Neutrophil (primary cell): ENCODE data around the gene KIF5B.

ENCODE experiments used
- H3K27ac ChIP-seq: fragments of 200-600 bp; sonication (generic); 2 replicates; pipeline ENCODE4 v1.5.1; 2016; ENCODE audit warnings: mild to moderate bottlenecking, moderate library complexity
- H3K27me3 ChIP-seq: fragments of 200-600 bp; sonication (generic); 2 replicates; pipeline ENCODE4 v1.6.0; 2016; ENCODE audit warnings: mild to moderate bottlenecking
- H3K36me3 ChIP-seq: fragments of 200-600 bp; sonication (generic); 2 replicates; pipeline ENCODE4 v1.5.1; 2017
- H3K4me1 ChIP-seq, 2 experiments: fragments of 200-600 bp in 1 of 2; sonication (generic) in 1 of 2; 1 replicate in 1 of 2; 2 replicates in 1 of 2; pipeline versions ENCODE4 v1.5.1 to v1.6.1; 2013 to 2016; ENCODE audit warnings: low read depth in 1 of 2, low read length in 1 of 2, mild to moderate bottlenecking in 1 of 2, moderate library complexity in 1 of 2; ENCODE audit not compliant: control insufficient read depth in 1 of 2, insufficient read depth in 1 of 2
- H3K4me3 ChIP-seq, 2 experiments: fragments of 200-600 bp in 1 of 2; sonication (generic) in 1 of 2; 1 replicate in 1 of 2; 2 replicates in 1 of 2; pipeline ENCODE4 v1.5.1; 2013 to 2016; ENCODE audit warnings: low read depth in 1 of 2, low read length in 1 of 2, mild to moderate bottlenecking in 1 of 2, moderate library complexity in 1 of 2
- H3K9me3 ChIP-seq: fragments of 200-600 bp; sonication (generic); 2 replicates; pipeline ENCODE4 v1.5.1; 2016
- TF ChIP-seq, protein P1 (sequence below): fragments of 200-600 bp; sonication (generic); IDR thresholded peaks from 2 replicates; pipeline ENCODE4 v1.5.1; 2016; ENCODE audit warnings: antibody characterized with exemption

KIF5B gene

DNA sequence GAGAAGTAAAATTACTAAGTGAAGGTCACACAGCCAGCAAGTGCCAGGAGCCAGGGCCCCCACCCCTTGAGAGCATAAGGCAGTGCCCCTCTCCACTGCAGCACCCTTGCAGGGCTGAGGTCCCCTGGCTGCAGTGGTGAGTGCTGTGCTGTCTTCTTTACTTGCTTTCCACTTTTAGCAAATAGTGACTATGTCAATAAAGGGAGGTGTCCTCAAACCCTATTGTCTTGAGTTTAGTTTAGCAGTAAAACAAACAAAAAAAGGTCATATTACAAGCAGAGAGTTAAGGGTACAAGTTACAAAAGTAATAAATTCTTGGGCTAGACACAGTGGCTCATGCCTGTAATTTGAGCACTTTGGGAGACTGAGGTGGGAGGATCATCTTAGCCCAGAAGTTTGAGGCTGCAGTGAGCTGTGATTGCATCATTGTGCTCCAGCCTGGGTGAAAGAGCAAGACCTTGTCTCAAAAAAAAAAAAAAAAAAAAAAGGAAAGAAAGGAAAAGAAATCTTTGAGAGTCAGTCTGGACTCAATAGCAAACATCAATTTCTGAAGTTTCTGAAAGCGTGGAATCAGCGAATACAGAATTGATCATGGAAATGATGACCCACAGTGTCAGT lies 39.0 kb upstream of the KIF5B start:
- Histone ChIP-seq H3K9me3 (no peaks in the 10 kb centered on the region), H3K4me3 (no peak overlapping the region), H3K27ac (no peak overlapping the region), H3K36me3 (no peaks in the 10 kb centered on the region), H3K27me3 (no peaks in the 10 kb centered on the region), H3K4me1 (no peaks in the 10 kb centered on the region)
- TF ChIP-seq, protein P1, sequence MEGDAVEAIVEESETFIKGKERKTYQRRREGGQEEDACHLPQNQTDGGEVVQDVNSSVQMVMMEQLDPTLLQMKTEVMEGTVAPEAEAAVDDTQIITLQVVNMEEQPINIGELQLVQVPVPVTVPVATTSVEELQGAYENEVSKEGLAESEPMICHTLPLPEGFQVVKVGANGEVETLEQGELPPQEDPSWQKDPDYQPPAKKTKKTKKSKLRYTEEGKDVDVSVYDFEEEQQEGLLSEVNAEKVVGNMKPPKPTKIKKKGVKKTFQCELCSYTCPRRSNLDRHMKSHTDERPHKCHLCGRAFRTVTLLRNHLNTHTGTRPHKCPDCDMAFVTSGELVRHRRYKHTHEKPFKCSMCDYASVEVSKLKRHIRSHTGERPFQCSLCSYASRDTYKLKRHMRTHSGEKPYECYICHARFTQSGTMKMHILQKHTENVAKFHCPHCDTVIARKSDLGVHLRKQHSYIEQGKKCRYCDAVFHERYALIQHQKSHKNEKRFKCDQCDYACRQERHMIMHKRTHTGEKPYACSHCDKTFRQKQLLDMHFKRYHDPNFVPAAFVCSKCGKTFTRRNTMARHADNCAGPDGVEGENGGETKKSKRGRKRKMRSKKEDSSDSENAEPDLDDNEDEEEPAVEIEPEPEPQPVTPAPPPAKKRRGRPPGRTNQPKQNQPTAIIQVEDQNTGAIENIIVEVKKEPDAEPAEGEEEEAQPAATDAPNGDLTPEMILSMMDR = no peak

DNA sequence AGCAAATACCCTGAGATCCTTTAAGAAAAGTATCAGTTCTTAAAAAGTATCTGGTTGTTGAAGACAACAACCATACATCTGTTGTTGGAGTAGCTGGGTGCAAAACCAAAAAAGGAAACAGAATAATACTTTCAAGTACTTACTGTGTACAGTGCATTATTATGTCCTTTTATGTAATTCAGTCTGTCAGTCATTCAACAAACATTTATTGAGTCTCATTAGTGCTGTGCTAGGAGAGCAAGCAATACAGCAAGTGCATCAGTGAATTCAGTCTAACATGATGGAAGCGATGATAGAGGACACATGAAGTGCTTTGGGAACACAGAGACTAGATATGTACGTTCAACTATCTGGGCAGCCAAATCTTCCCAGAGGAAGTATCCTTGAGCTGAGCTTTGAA lies 37.4 kb upstream of the KIF5B start:
- H3K27me3 ChIP-seq = no peaks in the 10 kb centered on the region
- H3K27ac ChIP-seq = no peak overlapping the region
- no peaks in the 10 kb centered on the region for H3K4me1 ChIP-seq
- TF ChIP-seq, protein P1 = no peak
- no peaks in the 10 kb centered on the region for H3K9me3 ChIP-seq
- no peaks in the 10 kb centered on the region for H3K36me3 ChIP-seq
- H3K4me3 ChIP-seq = no peak overlapping the region

DNA sequence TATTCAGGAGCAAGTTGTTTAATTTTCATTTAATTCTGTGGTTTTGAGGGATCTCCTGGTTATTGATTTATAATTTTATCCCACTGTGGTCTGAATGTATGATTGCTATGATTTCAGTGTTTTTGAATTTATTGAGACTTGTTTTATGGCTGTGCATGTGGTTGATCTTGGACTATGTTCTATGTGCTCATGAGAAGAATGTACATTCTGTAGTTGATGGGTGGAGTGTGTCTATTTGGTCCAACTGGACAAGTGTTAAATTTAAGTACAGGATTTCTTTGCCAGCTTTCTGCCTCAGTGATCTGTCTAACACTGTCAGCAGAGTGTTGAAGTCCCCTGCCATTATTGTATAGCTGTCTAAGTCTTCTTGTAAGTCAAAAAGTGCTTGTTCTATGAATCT lies 34.8 kb upstream of the KIF5B start:
- TF ChIP-seq, protein P1 = no peak
- Histone ChIP-seq H3K4me1 (no peaks in the 10 kb centered on the region), H3K27me3 (no peaks in the 10 kb centered on the region), H3K36me3 (no peaks in the 10 kb centered on the region), H3K9me3 (no peaks in the 10 kb centered on the region), H3K4me3 (no peak overlapping the region), H3K27ac (no peak overlapping the region)

DNA sequence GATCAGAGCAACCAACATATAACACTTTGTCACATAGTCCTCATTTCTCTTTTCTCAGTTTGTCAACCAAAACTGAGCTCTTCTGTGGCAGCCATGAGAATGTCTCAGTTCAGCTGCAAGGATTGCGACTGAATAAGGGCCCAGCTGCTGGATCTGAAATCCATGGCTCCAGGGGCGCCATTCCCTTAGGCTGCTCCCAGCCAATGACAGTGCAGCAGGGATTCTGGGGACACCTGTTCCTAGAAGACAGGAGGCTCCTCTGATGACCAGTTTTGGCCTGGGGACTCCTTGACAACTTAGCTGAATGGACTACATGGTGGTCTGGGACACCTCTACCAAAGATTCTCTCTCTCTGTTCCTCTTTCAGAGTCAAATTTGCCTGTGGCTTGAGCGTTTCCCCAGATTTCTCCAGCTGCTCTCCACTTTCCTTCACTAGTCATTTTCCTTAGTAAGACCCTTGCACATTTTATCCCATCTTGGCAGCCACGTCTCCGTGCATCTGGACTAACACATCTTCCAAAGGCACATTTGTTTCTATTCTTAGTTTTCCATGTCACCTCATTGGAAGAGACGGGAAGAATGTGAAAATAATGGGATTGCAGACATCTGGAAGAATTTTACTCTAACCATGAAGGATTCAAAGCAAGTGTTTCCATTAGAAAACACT lies 28.1 kb upstream of the KIF5B start:
- Histone ChIP-seq H3K27ac (no peak overlapping the region), H3K4me1 (no peaks in the 10 kb centered on the region), H3K36me3 (no peaks in the 10 kb centered on the region), H3K27me3 (no peaks in the 10 kb centered on the region), H3K9me3 (no peaks in the 10 kb centered on the region), H3K4me3 (no peak overlapping the region)
- TF ChIP-seq, protein P1 = no peak

DNA sequence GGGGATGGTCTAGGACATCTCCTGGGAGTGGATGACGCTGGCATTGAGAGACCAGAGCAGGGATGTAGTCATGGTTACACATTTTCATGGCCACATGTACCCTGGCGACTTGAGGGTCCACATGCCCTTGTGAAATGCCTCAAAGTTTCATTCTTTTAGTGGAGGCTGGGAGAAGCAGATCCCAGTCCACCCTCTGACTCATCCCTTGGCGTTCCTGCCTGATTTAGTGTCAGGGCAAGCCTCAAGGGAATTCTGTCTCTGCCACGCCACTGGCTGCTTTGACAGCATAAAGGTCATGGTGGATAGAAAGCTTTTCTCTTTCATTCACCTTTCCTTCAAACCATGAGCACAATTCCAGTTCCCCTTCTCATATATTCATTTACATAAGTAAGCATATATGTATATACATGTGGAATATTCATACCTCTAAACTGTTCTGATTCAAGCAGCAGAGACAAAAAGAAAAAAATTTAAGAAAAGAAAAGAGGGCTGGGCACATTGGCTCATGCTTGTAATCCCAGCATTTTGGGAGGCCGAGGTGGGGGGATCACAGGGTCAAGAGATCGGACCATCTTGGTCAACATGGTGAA lies 21.8 kb upstream of the KIF5B start:
- no peak overlapping the region for H3K27ac ChIP-seq

More for the DNA sequence above, 21.8 kb upstream of the KIF5B start:
- Histone ChIP-seq H3K4me3 (no peak overlapping the region), H3K9me3 (no peaks in the 10 kb centered on the region), H3K36me3 (no peaks in the 10 kb centered on the region), H3K27me3 (no peaks in the 10 kb centered on the region), H3K4me1 (no peaks in the 10 kb centered on the region)
- TF ChIP-seq, protein P1 = no peak
